Measurements from ENCODE around the gene CYTH2.

- TF ChIP-seq CTCF (IDR thresholded peaks at IDR 0.05) (no peak), POLR2A (IDR thresholded peaks at IDR 0.05) (no peak)
These were observed 8.0 kb downstream of the CYTH2 start for GRCh38 chr19:48477067-48477685.
